ENCODE results near the gene ZSWIM4. TPM values are rescaled to one million over a fixed set of nuclear protein-coding genes. Genes with fewer than 3 reads are reported as not detected.

ZSWIM4 gene
- polyA plus RNA-seq, 5 donors = 5.1 to 9.7 (median 8.0) TPM

GRCh38 chr19:13833330-13834243 is 38.3 kb downstream of the ZSWIM4 start:
- peak; percentile 88 to 90 for DNase-seq

DNA sequence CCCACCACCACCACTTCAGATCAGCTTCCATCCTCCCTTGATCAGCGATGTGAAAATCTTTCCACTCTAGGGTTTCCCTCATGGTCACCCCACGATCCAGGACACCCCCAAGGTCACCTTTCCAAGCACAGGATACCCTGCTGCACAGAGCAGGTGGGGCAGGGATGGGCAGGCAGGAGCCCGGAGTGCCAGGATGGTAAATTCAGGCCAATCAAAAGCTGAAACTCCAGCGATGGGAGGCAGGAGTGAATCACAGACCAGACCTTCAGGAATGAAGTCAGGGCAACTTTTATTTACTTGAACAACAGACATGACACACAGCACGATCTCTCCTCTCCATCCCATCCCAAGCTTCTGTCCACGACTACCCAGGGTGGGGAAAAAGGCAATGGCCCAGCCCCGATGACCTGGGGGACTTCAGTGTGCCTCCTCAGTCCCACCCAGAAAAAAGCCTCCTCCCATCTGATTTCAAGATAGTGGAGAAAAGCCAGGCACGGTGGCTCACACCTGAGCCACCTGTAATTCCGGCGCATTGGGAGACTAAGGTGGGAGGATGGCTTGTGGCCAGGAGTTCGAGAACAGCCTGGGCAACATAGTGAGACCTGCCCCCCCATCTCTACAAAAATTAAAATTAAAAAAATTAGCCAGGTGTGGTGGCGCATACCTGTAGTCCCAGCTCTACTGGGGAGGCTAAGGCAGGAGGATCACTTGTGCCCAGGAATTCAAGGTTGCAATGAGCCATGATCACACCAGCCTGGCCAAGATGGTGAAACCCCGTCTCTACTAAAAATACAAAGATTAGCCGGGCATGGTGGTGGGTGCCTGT is 39.2 kb downstream of the ZSWIM4 start:
- DNase-seq = no peak

- DNase-seq = no peak
Measured at GRCh38 chr19:13835791-13836723, 40.8 kb downstream of the ZSWIM4 start.

- DNase-seq = no peak
Measured at GRCh38 chr19:13838435-13839129, 43.3 kb downstream of the ZSWIM4 start.

DNA sequence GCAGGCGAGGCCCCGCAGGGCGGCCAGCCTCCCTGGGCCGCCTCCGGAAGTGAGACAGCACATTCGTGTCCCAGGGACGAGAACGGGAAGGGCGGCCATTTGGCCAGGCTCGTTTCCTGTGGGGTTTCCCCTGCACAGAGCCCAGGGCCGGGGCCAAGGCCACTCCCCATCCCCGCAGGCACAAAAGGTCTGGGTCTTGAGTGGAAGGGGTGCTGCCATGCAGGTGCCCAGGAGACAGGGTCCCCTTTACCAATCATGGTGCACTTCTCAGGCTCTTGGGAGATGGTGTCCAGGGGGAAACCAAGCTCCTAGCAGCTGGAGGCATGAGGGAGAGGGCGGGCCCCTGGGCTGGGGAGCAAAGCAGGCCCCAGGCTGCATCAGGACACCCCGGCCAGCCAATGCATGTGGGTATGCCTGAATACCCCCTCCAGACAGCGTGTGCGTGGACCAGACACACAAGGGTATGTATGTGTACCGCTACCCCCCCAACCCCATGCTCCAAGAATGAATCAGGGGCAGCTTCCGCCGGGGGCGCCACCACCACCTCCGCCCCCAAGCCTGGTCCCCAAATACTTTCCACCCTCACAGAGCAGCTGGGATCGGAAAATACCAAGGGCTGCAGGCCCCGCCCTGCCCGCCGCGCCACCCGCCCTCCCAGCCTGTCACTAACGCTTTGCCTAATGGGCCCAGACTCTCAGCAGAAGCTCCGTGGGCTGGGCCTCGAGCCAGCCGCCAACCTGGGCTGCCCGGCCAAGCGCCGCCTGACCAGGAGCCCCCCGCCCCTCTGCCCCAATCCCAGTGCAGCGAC is 44.1 kb downstream of the ZSWIM4 start:
- DNase-seq = peak; percentile 78 to 81

- DNase-seq = no peak
Measured at GRCh38 chr19:13839938-13840304, 44.7 kb downstream of the ZSWIM4 start.

DNA sequence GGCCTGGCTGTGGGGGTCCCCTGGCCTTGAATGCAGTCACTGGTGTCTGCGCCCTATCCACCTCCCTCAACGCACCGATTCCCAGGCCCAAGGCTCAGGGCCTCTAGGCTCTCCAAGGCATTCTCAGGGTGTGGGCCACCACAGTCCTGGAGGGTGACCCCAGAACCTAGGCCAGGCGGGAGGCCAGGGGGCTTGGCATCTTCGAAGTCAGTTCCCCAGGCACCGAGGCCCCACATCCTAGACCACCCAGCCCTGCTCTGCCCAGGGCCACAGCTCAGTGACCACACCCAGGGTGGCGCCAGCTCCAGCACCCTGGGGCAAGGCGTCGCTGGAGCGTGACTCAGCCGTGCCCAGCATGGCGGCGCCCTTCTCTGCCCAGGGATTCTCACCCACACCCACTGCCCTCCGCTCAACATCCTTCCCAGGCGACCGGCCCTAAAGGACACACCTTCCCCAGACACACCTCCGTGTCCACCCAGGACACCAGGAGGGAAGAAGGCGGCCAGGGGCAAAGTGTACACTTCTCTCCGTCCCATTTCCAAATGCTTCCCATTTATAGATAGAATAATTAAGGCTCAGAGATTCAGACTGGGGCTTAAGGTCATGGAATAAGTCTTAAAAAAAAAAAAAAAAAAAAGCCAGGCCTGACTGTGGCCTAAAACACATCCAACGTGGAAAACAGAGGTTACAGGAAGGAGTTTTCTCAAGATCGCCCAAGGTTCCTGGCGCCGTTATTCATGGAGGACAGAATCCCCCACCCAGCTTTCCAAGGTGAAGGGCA is 45.3 kb downstream of the ZSWIM4 start:
- no peak for DNase-seq

GRCh38 chr19:13841086-13841961 is 46.1 kb downstream of the ZSWIM4 start:
- DNase-seq = no peak

DNA sequence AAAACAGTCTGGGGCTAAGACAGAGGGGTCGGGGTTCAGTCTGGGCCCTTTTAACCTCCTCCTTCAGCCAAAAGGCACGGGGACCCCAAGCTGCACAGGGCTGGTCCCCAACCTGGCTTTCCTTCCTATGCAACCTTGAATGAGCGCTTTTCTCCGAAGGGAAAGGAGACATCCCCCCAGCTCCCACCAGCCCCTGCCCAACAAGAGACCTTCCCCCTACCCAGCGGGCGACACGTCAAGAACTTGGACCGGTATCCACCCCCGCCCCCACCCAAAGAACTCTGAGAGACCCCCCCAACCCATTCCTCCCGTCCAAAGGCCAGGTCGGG is 46.7 kb downstream of the ZSWIM4 start:
- no peak for DNase-seq

GRCh38 chr19:13842291-13843103 is 47.3 kb downstream of the ZSWIM4 start:
- DNase-seq = peak; percentile 84 to 87

- no peak for DNase-seq
Measured at GRCh38 chr19:13843104-13843921, 48.1 kb downstream of the ZSWIM4 start.

DNA sequence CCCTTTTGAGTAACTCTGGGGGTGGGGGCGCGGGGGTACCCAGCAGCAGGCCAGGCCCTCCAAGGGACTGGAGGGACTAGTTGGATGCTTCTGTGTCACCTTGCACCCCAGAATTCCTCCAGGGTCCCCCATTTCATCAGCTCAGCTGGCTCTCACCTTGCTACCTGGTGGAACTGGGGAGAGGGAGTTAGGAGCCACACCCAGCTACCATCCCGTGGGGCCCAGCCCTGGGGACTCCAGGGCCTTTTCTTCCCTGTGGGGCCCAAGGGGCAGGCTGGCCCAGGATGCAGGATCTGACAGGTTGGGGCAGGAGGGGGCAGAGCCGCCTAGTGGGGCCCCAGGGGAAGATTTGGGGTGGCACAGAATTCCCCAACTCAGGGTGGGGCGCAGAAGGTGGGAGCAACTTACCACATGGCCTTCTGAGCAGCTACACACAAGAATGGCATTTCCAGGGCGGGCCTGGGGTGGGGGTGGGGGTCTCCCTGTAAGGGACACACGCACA is 48.9 kb downstream of the ZSWIM4 start:
- DNase-seq = no peak

GRCh38 chr19:13846557-13847406 is 51.5 kb downstream of the ZSWIM4 start:
- DNase-seq = peak; percentile 85 to 96

DNA sequence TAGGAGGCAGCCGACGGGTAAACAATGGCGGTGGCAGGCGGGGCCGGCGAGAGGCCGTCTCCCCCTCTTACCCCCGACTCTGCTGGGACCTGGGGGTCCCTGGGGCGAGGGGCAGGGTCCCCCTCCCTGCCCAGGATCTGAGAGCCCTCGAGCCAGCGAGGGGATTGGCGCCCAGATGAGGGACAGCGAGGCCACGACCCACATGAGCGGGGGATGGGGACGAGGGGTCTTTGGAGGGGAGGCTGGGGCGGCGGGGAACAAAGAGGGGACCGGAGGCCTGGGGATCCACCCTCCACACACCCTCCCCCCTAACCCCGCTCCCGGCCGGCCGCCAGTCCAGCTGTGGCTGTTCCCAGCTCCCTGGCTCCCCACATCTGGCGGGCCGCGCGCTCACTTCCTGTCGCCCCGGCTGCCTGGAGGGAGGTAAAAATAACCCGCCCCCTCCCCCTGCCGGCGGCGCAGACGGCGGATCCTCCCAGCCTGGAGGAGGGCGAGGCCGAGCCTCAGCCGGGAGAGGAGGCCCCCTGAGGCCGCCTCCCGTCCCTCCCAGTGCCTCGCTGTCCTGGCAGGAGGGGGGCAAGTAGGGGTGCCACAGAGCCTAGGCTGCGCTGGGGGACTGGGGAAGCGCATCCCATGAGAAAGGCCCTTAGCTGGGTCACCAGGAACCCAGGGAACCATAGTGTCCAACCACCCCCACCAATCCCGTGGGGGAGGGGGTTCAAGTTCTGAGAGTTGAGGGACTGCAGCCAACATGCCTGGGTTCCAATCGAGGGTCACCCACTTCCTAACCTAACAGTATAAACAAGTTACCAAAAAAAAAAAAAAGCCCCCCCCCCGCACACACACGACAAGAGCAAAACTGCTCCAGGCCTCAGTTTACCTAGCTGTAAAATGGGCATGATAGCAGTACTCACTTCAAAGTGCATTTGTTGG is 52.4 kb downstream of the ZSWIM4 start:
- peak; percentile 96 to 97 for DNase-seq
